ENCODE measurements around the gene KCNJ8. TPM values are rescaled to one million over a fixed set of nuclear protein-coding genes. Genes with fewer than 3 reads are reported as not detected.

The KCNJ8 gene
- total RNA-seq, 1 donor from 2014 or later: 0.93 TPM

- H3K27me3 Mint-ChIP-seq (ENCODE audit: low read depth, unreplicated experiment): no peaks in the 10 kb centered on the region
- no peaks in the 10 kb centered on the region for H3K9me3 Mint-ChIP-seq (ENCODE audit: unreplicated experiment)
- Histone ChIP-seq H3K4me3 (ENCODE audit: insufficient read depth, low read depth, low read length) (no peak overlapping the region), H3K9ac (ENCODE audit: low read length) (no peak overlapping the region), H3K27me3 (ENCODE audit: insufficient read depth, low read length) (no peaks in the 10 kb centered on the region), H3K36me3 (ENCODE audit: insufficient read depth, low read length) (no peaks in the 10 kb centered on the region), H2AFZ (ENCODE audit: low read depth, low read length) (no peak overlapping the region), H3K4me1 (ENCODE audit: insufficient read depth, low read length) (no peaks in the 10 kb centered on the region), H4K20me1 (ENCODE audit: insufficient read depth, low read length) (no peaks in the 10 kb centered on the region), H3K79me2 (ENCODE audit: insufficient read depth, low read length) (no peaks in the 10 kb centered on the region), H3K4me2 (ENCODE audit: low read length) (peak overlapping the region; percentile 4), H3K27ac (ENCODE audit: low read depth, low read length) (peak overlapping the region; percentile 4), H3K9me3 (ENCODE audit: insufficient read depth, low read depth, low read length) (no peaks in the 10 kb centered on the region)
- peak overlapping the region; percentile 76 for H3K27ac Mint-ChIP-seq (ENCODE audit: unreplicated experiment)
- no peak for TF ChIP-seq EZH2 (IDR thresholded peaks at IDR 0.05; ENCODE audit: insufficient read depth, low read length)
- TF ChIP-seq, protein P1, sequence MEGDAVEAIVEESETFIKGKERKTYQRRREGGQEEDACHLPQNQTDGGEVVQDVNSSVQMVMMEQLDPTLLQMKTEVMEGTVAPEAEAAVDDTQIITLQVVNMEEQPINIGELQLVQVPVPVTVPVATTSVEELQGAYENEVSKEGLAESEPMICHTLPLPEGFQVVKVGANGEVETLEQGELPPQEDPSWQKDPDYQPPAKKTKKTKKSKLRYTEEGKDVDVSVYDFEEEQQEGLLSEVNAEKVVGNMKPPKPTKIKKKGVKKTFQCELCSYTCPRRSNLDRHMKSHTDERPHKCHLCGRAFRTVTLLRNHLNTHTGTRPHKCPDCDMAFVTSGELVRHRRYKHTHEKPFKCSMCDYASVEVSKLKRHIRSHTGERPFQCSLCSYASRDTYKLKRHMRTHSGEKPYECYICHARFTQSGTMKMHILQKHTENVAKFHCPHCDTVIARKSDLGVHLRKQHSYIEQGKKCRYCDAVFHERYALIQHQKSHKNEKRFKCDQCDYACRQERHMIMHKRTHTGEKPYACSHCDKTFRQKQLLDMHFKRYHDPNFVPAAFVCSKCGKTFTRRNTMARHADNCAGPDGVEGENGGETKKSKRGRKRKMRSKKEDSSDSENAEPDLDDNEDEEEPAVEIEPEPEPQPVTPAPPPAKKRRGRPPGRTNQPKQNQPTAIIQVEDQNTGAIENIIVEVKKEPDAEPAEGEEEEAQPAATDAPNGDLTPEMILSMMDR (IDR thresholded peaks at IDR 0.05; ENCODE audit: insufficient read depth, low read depth, low read length): no peak
- H3K36me3 Mint-ChIP-seq (ENCODE audit: low read depth, unreplicated experiment): no peaks in the 10 kb centered on the region
- no peak overlapping the region for H3K4me3 Mint-ChIP-seq (ENCODE audit: unreplicated experiment)
- DNase-seq (ENCODE audit: low read depth) (peak; percentile 36), FAIRE-seq (peak; percentile 34)
- H3K4me1 Mint-ChIP-seq (ENCODE audit: low read depth, unreplicated experiment): peaks cover 22% of the 10 kb centered on the region
Measured at GRCh38 chr12:21819236-21819635, 44.7 kb upstream of the KCNJ8 start.

DNA sequence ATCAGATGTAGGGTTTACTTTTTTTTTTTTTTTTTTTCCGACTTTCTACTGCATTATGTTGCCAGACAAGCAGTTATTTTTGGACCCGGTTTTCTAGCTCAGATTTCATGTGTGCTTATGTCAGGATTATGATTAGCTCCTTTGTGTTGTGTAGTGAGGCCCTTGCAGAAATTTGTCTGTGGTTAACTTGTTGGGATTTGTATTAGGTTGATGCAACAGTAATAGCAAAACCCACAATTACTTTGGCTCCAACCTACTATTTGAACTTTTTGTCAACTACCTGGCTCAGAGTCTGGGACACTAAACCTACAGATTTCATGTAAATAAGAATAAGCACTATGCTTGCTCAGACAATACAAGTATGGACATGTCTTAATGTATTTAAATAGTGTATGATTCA lies 44.1 kb upstream of the KCNJ8 start:
- FAIRE-seq (no peak), DNase-seq (ENCODE audit: low read depth) (peak; percentile 46)
- no peaks in the 10 kb centered on the region for H4K20me1 ChIP-seq (ENCODE audit: insufficient read depth, low read length)
- H3K4me1 Mint-ChIP-seq (ENCODE audit: low read depth, unreplicated experiment): peaks cover 22% of the 10 kb centered on the region
- H3K4me3 ChIP-seq (ENCODE audit: insufficient read depth, low read depth, low read length): no peak overlapping the region
- H3K4me1 ChIP-seq (ENCODE audit: insufficient read depth, low read length): no peaks in the 10 kb centered on the region
- peak overlapping the region; percentile 76 for H3K27ac Mint-ChIP-seq (ENCODE audit: unreplicated experiment)
- H2AFZ ChIP-seq (ENCODE audit: low read depth, low read length): no peak overlapping the region
- H3K9ac ChIP-seq (ENCODE audit: low read length): no peak overlapping the region
- H3K27me3 ChIP-seq (ENCODE audit: insufficient read depth, low read length): no peaks in the 10 kb centered on the region
- H3K9me3 Mint-ChIP-seq (ENCODE audit: unreplicated experiment): no peaks in the 10 kb centered on the region
- no peak overlapping the region for H3K4me2 ChIP-seq (ENCODE audit: low read length)
- no peaks in the 10 kb centered on the region for H3K36me3 Mint-ChIP-seq (ENCODE audit: low read depth, unreplicated experiment)
- peak overlapping the region; percentile 28 for H3K4me3 Mint-ChIP-seq (ENCODE audit: unreplicated experiment)
- H3K9me3 ChIP-seq (ENCODE audit: insufficient read depth, low read depth, low read length): no peaks in the 10 kb centered on the region
- H3K27me3 Mint-ChIP-seq (ENCODE audit: low read depth, unreplicated experiment): no peaks in the 10 kb centered on the region
- H3K79me2 ChIP-seq (ENCODE audit: insufficient read depth, low read length): no peaks in the 10 kb centered on the region
- no peak for TF ChIP-seq EZH2 (IDR thresholded peaks at IDR 0.05; ENCODE audit: insufficient read depth, low read length)
- TF ChIP-seq, protein P1 (IDR thresholded peaks at IDR 0.05; ENCODE audit: insufficient read depth, low read depth, low read length): no peak
- no peak overlapping the region for H3K27ac ChIP-seq (ENCODE audit: low read depth, low read length)
- H3K36me3 ChIP-seq (ENCODE audit: insufficient read depth, low read length): no peaks in the 10 kb centered on the region

DNA sequence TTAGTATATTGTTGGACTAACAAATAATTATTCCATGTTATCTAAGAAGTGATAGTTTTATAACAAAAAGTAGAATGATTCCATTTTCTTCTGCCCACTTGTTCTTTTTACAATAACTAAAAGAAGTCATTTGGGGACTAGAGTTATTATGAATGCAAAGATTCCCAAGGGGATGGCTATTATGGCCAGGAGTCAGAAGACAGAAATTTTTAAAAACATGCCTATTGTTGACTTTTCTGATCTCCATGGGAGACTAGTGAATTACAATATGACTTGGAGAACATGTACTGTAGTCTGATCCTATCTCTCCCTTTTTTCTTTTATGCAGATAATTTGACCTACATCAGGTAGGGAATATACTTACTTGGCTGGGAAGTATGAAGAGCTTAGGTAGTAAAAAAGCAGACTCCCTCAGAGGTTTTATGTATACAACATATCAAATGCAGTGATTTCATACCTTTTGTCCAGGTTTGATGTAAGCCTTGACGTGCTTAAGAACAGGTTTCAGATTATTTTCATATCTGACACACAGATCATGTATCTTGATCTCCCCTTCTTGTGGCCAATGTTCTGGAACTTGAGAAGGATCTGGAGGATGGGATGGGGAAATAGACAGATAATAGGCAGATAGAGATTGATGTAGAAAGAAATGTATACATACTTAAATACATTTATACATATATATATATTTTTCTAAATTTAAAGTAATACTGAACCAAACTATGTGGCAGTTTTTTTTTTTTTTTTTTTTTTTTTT lies 41.0 kb upstream of the KCNJ8 start:
- peaks cover 19% of the 10 kb centered on the region for H3K4me1 Mint-ChIP-seq (ENCODE audit: low read depth, unreplicated experiment)
- no peaks in the 10 kb centered on the region for H3K27me3 Mint-ChIP-seq (ENCODE audit: low read depth, unreplicated experiment)
- DNase-seq (ENCODE audit: low read depth) (no peak), FAIRE-seq (no peak)
- Histone ChIP-seq H3K27me3 (ENCODE audit: insufficient read depth, low read length) (no peaks in the 10 kb centered on the region), H3K9ac (ENCODE audit: low read length) (no peak overlapping the region), H3K79me2 (ENCODE audit: insufficient read depth, low read length) (no peaks in the 10 kb centered on the region), H2AFZ (ENCODE audit: low read depth, low read length) (no peak overlapping the region), H3K27ac (ENCODE audit: low read depth, low read length) (no peak overlapping the region), H3K4me2 (ENCODE audit: low read length) (no peak overlapping the region), H3K4me3 (ENCODE audit: insufficient read depth, low read depth, low read length) (no peak overlapping the region), H4K20me1 (ENCODE audit: insufficient read depth, low read length) (no peaks in the 10 kb centered on the region), H3K9me3 (ENCODE audit: insufficient read depth, low read depth, low read length) (no peaks in the 10 kb centered on the region), H3K4me1 (ENCODE audit: insufficient read depth, low read length) (no peaks in the 10 kb centered on the region), H3K36me3 (ENCODE audit: insufficient read depth, low read length) (no peaks in the 10 kb centered on the region)
- H3K36me3 Mint-ChIP-seq (ENCODE audit: low read depth, unreplicated experiment): no peaks in the 10 kb centered on the region
- no peak overlapping the region for H3K27ac Mint-ChIP-seq (ENCODE audit: unreplicated experiment)
- H3K4me3 Mint-ChIP-seq (ENCODE audit: unreplicated experiment): no peak overlapping the region
- TF ChIP-seq, protein P1 (IDR thresholded peaks at IDR 0.05; ENCODE audit: insufficient read depth, low read depth, low read length): no peak
- TF ChIP-seq EZH2 (IDR thresholded peaks at IDR 0.05; ENCODE audit: insufficient read depth, low read length): no peak
- no peaks in the 10 kb centered on the region for H3K9me3 Mint-ChIP-seq (ENCODE audit: unreplicated experiment)

Measured in astrocyte (in vitro differentiated cells and primary cell).